ENCODE results near the gene WDR37. TPM values are rescaled to one million over a fixed set of nuclear protein-coding genes. Genes with fewer than 3 reads are reported as not detected.

Gene WDR37
- total RNA-seq, 1 donor from 2014 or later = 10.9 TPM

DNA sequence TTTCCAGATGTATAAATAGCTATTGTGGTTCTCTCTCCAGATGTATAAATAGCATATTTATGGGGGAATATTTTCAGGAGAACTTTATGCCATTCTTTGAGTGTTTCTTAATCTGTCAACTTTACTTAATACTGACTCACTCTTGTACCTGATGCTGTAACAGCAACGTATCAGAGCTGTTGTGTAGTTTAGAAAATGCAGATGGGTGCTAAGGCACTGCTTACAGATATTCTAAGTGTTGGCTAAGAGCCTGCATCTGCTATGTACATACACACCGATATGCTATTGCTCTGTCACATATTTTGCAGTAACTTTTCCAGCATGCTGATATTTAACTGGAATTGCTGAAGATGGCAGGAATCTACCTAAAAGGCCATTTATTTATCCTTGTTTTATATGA lies 71.9 kb downstream of the WDR37 start:
- peaks cover 8% of the 10 kb centered on the region for H3K4me1 Mint-ChIP-seq (ENCODE audit: low read depth)
- no peaks in the 10 kb centered on the region for H3K27me3 Mint-ChIP-seq (ENCODE audit: low read depth)
- H3K27ac Mint-ChIP-seq (ENCODE audit: unreplicated experiment) = no peak overlapping the region
- DNase-seq (ENCODE audit: low spot score) = no peak
- H3K9me3 Mint-ChIP-seq (ENCODE audit: low read depth) = no peaks in the 10 kb centered on the region
- TF ChIP-seq, protein P1, sequence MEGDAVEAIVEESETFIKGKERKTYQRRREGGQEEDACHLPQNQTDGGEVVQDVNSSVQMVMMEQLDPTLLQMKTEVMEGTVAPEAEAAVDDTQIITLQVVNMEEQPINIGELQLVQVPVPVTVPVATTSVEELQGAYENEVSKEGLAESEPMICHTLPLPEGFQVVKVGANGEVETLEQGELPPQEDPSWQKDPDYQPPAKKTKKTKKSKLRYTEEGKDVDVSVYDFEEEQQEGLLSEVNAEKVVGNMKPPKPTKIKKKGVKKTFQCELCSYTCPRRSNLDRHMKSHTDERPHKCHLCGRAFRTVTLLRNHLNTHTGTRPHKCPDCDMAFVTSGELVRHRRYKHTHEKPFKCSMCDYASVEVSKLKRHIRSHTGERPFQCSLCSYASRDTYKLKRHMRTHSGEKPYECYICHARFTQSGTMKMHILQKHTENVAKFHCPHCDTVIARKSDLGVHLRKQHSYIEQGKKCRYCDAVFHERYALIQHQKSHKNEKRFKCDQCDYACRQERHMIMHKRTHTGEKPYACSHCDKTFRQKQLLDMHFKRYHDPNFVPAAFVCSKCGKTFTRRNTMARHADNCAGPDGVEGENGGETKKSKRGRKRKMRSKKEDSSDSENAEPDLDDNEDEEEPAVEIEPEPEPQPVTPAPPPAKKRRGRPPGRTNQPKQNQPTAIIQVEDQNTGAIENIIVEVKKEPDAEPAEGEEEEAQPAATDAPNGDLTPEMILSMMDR (IDR thresholded peaks at IDR 0.05) = no peak
- H3K4me3 Mint-ChIP-seq (ENCODE audit: unreplicated experiment) = no peak overlapping the region
- peaks cover 46% of the 10 kb centered on the region for H3K36me3 Mint-ChIP-seq (ENCODE audit: low read depth)

DNA sequence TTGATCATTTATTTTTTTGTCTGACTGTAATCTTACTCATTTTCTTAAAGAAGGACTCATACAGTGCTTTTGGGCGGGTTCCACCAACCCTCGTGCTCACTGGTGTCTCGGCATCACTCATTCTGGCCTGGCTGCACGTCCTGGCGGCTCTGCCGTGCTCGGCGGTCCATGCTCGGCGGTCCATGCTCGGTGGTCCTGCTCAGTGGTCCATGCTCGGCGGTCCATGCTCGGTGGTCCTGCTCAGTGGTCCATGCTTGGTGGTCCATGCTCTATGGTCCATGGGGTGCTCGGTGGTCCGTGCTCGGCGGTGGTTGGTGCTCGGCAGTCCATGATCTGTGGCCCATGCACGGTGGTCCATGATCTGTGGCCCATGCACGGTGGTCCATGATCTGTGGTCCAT lies 72.5 kb downstream of the WDR37 start:
- TF ChIP-seq, protein P1 (IDR thresholded peaks at IDR 0.05) = no peak
- DNase-seq (ENCODE audit: low spot score) = no peak
- Mint-ChIP-seq H3K4me1 (ENCODE audit: low read depth) (peaks cover 4% of the 10 kb centered on the region), H3K4me3 (ENCODE audit: unreplicated experiment) (no peak overlapping the region), H3K36me3 (ENCODE audit: low read depth) (peaks cover 45% of the 10 kb centered on the region), H3K9me3 (ENCODE audit: low read depth) (no peaks in the 10 kb centered on the region), H3K27me3 (ENCODE audit: low read depth) (no peaks in the 10 kb centered on the region), H3K27ac (ENCODE audit: unreplicated experiment) (no peak overlapping the region)

DNA sequence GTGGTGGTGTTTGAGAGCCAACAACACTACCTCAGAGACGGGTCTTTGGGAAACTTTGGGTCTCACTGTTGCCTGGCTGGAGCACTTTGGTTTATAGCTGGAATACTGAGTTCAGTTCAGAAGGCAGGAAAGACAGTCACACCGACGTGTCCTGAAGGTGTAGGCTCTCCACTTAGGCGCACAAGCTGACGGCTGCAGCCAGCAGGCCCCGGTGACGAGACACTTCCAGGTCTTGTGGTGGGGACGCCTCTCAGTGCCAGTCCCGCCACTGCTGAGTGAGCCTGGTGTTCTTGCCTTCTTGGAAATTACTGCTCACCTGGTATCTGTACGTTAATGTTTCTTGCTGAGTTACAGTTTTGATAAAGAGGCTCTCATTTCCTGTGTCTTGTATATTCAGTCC lies 74.0 kb downstream of the WDR37 start:
- H3K4me1 Mint-ChIP-seq (ENCODE audit: low read depth) = peaks cover 3% of the 10 kb centered on the region
- H3K9me3 Mint-ChIP-seq (ENCODE audit: low read depth) = no peaks in the 10 kb centered on the region
- H3K4me3 Mint-ChIP-seq (ENCODE audit: unreplicated experiment) = no peak overlapping the region
- no peak for DNase-seq (ENCODE audit: low spot score)
- H3K36me3 Mint-ChIP-seq (ENCODE audit: low read depth) = peaks cover 36% of the 10 kb centered on the region
- H3K27me3 Mint-ChIP-seq (ENCODE audit: low read depth) = no peaks in the 10 kb centered on the region
- TF ChIP-seq, protein P1 (IDR thresholded peaks at IDR 0.05) = no peak
- H3K27ac Mint-ChIP-seq (ENCODE audit: unreplicated experiment) = no peak overlapping the region

DNA sequence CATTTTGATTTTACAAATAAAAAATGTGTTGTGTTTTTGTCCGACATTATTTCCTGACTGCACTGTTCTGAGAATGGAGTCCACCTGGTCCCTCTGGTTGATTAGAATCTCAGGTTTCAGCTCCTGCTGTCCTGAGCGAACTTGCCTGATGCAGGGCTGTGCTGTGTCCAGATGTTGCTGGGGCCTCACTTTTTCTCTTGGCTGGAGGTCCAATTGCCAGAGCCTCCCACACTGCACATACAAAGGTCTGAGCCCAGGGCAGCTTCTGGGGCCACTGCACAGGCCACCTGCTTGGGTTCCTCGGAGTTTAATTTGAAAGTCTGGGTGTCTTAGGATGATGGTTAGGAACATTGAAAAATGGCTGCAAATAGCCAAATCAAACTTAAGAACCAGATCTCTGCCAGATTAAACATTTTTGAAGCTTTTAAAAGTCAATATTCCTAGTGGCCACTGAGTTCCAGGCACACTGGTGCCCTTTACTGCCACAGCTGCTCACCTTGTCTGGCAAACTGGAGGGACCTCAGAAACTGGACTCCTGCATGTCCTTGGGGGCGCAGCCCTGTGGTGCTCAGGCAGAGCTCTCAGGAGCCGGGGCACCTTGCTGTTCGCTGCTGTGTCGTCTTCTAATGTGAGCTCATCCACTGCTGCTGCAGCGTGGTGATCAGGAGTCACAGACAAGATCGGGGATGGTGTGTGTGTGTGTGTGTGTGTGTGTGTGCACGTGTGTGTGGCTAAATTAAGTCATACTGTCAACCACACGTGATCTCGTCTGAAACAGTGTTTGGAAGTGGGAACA lies 75.0 kb downstream of the WDR37 start:
- Mint-ChIP-seq H3K27me3 (ENCODE audit: low read depth) (no peaks in the 10 kb centered on the region), H3K27ac (ENCODE audit: unreplicated experiment) (no peak overlapping the region)

DNA sequence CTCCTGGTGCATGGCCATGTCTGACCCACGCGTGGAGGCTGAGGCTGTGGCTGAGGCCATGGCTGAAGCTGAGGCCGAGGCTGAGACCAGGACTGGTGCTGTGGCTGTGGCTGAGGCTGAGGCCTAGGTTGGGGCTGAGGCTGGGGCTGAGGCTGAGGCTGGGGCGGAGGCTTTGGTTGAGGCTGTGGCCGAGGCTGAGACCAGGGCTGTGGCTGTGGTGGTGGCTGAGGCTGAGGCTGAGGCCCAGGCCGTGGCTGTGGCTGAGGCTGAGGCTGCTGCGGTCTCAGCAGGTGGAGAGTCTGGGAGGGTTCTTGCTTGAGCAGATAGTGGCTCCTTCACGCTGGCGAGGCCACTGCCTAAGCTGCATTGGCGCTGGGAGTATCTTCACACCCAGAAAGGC lies 76.4 kb downstream of the WDR37 start:
- no peak overlapping the region for H3K27ac Mint-ChIP-seq (ENCODE audit: unreplicated experiment)
- no peak for DNase-seq (ENCODE audit: low spot score)
- H3K9me3 Mint-ChIP-seq (ENCODE audit: low read depth) = peaks cover 3% of the 10 kb centered on the region
- peaks cover 3% of the 10 kb centered on the region for H3K4me1 Mint-ChIP-seq (ENCODE audit: low read depth)
- no peak overlapping the region for H3K4me3 Mint-ChIP-seq (ENCODE audit: unreplicated experiment)
- H3K36me3 Mint-ChIP-seq (ENCODE audit: low read depth) = peaks cover 28% of the 10 kb centered on the region
- H3K27me3 Mint-ChIP-seq (ENCODE audit: low read depth) = no peaks in the 10 kb centered on the region
- TF ChIP-seq, protein P1 (IDR thresholded peaks at IDR 0.05) = no peak

More for the DNA sequence above, 75.0 kb downstream of the WDR37 start:
- Mint-ChIP-seq H3K9me3 (ENCODE audit: low read depth) (no peaks in the 10 kb centered on the region), H3K36me3 (ENCODE audit: low read depth) (peaks cover 31% of the 10 kb centered on the region), H3K4me1 (ENCODE audit: low read depth) (peaks cover 3% of the 10 kb centered on the region), H3K4me3 (ENCODE audit: unreplicated experiment) (no peak overlapping the region)
- DNase-seq (ENCODE audit: low spot score) = no peak
- TF ChIP-seq, protein P1 (IDR thresholded peaks at IDR 0.05) = no peak
